HG03469 (cell line): ENCODE measurements around the gene CACNA1C.
"Not testable (repeated sequence)": the region's sequence is repeated elsewhere in the genome, so short reads cannot be mapped to it uniquely, and the experiment has no call there.

Source experiments
- ATAC-seq: cut with Tn5 transposase; IDR thresholded peaks from one replicate; pipeline ENCODE4 v1.9.1; 2021; ENCODE audit warnings: mild to moderate bottlenecking, moderate library complexity, moderate number of reproducible peaks; ENCODE audit not compliant: unreplicated experiment

CACNA1C gene

DNA sequence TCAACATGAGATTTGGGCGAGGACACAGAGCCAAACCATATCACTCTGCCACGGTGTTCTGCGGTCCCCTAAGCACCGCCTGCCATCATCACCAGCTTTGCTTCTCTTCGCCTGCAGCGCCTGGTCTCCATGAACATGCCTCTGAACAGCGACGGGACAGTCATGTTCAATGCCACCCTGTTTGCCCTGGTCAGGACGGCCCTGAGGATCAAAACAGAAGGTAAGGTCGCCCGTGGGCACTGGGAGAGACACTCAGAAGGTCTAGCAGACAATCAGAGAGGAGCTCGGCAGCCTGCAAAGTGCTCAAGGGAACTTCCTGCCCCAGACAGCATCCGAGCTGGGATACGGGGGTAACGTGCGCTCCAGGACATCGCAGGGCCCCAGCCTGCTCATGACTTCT, 616.0 kb downstream of the CACNA1C start:
- ATAC-seq: no peak

DNA sequence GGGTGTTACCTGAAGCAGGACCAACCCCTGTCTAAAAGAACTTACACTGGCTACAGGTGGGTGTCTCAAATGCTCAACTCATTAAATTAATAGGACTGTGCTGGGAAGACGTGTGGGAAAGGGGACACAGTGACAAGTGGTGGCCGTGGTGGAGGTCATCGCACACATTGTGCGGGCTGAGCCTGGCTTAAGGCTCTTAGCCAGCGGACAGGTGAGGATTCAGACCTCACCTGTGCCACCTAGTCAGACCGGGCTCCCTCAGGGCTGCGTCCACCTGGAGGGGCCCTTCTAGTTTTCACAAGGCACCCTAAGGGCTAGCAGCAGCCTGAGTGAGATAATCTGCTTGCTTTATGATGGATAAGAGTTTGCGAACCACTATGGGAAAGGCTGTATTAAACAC, 616.8 kb downstream of the CACNA1C start:
- ATAC-seq: no peak

DNA sequence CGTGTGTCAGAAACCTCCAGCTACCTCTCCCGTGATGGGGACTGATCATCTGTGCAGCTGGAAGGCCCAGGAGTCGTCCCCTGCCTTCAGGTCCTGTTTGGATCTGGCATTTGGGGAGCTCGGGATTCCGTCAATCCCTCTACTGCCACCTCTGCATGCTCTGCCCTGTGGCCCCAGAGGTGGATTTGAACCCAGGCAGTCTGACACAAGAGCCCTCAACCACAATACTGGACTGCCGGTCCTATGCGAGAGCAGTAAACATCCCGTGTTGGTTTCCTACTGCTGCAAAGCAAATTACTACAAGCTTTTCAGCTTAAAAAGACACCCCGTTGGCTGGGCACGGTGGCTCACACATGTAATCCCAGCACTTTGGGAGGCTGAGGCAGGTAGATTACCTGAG, 620.1 kb downstream of the CACNA1C start:
- ATAC-seq: no peak

DNA sequence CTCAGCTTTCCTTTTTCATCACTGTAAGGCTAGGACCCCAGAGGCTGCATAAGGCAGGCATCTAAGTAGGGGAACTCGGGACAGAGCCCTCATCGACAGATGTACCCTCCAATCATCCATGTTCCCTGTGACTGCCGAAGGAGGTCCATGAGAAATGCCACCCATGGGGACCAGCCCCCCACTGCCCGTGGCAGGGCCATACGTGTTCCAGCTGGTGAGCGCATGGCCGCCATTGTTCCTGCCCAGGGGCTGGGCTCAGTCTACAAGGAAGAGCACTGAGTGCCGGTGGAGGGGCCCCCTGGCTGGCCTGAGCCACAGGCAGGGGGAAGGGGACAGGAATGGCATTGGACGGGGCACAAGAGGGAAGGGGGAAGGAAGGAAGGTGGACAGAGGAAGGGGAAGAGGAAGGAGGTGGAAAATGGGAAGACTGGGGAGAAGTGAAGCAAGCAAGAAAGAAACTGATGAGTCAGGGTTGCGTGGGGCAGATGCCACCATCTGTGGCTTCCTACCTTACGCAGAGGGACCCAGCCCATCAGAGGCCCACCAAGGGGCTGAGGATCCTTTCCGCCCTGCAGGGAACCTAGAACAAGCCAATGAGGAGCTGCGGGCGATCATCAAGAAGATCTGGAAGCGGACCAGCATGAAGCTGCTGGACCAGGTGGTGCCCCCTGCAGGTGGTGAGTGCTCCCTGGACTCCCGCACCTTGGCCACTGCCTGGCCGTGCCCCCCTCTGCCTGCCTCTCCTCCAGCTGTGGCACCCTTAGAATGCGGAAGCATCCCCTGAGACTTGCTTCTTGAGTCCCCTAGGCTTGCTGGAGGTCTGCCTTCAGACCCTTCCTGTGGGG, 621.4 kb downstream of the CACNA1C start:
- no peak for ATAC-seq

DNA sequence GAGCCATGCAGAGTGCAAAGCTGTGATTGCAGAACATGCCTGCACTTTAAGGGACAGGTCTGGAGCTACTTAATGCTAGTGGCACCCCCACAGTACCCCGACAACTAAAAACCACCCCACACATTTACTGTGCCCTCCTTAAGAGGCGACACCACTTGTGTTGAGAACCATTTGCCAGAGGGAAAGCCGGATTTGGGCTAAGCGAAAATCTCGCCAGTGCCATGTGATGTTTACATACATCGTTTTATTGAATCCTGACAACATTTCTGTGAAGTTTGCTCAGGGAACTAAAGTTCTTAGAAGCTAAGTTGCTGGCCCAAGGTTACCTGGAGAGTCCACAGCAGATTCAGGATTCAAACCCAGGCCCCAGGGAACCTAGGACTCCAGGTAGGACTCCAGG, 623.0 kb downstream of the CACNA1C start:
- no peak for ATAC-seq

DNA sequence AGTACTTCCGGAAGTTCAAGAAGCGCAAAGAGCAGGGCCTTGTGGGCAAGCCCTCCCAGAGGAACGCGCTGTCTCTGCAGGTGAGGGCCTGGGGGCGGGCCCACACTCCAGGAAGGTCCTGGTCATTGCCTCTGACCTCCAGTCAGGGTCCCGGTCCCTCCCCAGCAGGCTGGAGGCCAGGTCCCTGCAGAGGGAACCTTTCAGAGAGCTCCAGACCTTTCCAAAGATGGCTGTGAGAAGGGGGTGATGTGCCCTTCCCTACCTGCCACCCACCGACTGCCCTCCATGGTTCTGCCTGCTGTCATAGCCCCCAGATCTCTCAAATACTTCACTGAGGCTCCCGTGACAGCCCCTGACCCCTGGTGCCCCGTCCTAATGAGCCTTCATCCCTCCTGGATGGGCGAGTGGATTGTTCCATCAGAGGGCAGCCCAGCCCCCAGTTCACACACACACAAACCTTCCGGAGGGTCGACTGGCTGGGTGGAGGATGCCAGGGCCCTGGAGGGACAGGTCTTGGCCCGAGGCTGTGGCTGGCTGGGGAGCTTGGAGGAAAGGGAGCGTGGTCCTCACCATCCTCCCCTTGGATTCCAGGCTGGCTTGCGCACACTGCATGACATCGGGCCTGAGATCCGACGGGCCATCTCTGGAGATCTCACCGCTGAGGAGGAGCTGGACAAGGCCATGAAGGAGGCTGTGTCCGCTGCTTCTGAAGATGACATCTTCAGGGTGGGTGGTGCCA, 624.5 kb downstream of the CACNA1C start:
- no peak for ATAC-seq

DNA sequence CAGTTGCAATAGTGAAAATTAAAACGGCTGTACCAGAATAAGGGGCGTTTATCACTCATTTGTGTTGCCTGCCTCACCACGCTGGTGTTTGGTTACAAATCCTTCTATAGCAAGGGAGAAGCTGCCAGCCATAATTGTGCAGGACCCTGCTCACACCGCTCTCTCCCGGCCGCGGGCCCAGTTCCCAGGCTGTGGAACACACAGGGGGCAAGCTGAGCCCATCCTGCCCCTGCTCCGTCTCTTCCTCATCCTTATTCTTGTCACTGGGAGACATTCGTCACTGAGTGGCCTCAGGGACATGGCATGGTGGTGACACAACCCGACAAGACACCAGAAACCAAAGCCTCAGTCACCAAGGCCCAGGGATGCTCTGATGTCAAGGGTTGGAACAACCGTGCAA, 625.6 kb downstream of the CACNA1C start:
- ATAC-seq: no peak

DNA sequence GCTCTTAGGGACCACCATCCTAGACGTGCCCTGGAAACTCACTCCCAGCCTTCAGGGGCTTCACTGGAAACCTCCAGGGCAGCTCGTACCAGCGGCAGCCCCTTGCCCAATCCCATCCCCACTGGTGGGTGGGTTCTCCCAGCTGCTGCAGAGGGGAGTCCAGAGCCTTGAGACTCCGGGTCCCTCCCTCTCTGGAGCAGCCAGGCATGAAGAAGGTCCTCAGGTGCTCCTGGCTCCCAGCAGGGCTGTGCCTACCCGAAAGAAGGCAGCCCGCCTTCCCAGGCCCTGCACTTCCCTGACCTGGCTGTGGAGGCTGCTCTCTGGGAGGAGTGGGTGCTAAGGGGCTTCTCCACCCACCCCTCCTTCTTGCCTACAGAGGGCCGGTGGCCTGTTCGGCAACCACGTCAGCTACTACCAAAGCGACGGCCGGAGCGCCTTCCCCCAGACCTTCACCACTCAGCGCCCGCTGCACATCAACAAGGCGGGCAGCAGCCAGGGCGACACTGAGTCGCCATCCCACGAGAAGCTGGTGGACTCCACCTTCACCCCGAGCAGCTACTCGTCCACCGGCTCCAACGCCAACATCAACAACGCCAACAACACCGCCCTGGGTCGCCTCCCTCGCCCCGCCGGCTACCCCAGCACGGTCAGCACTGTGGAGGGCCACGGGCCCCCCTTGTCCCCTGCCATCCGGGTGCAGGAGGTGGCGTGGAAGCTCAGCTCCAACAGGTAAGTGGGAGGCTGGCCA, 626.5 kb downstream of the CACNA1C start:
- ATAC-seq: no peak

DNA sequence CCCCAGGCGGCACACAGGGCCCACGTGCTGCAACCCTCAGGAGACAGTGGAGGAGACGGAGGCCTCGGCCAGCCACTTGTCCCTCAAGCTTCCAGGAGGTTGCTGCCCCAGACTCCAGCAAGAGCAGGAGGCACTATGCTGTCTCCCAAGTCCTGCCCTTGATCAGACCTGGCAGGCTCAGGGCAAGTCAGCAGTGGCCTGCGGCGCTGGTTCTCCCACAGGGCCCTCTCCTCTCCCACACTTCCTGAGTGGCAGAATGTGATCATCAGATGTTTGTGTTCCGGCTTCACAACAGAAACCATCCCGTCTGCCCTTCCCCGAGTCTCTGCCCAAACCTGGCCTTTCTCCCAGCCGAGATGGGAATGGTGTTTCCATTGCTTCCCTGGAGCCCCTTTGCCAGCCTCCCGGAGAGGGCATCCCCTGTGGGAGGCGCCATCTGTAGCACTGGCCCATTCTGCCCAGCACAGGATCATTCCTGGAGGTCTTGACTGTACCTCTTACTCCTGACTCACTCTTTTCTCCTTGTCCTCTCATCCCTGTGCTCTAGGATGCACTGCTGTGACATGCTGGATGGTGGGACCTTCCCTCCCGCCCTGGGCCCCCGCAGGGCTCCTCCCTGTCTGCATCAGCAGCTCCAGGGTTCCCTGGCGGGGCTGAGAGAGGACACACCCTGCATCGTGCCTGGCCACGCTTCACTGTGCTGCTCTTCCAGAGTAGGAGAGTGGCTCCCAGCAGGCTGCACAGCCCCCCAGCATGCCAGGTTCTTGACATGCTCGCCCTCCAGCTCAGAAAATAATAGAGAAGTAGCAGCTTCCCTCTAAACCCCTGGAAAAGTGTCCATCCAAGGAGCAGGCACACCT, 627.3 kb downstream of the CACNA1C start:
- no peak for ATAC-seq

DNA sequence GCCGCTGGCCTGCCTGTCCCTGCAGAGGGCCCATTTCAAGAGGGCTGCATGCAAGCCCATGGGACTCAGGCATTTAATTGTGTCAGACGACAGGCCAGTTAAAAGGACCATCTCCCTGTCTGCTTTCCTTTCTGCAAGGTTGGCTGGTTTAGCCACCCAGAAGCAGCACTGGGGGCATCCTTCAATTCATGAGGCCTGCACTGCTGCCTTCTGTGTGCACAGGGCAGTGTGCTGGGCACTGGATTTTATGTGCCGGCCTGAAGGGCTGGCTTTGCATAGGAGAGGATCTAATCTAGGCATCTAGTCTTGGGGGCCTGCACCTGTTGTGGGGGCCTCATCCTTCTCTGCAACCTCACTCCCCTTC, 627.9 kb downstream of the CACNA1C start:
- no peak for ATAC-seq

DNA sequence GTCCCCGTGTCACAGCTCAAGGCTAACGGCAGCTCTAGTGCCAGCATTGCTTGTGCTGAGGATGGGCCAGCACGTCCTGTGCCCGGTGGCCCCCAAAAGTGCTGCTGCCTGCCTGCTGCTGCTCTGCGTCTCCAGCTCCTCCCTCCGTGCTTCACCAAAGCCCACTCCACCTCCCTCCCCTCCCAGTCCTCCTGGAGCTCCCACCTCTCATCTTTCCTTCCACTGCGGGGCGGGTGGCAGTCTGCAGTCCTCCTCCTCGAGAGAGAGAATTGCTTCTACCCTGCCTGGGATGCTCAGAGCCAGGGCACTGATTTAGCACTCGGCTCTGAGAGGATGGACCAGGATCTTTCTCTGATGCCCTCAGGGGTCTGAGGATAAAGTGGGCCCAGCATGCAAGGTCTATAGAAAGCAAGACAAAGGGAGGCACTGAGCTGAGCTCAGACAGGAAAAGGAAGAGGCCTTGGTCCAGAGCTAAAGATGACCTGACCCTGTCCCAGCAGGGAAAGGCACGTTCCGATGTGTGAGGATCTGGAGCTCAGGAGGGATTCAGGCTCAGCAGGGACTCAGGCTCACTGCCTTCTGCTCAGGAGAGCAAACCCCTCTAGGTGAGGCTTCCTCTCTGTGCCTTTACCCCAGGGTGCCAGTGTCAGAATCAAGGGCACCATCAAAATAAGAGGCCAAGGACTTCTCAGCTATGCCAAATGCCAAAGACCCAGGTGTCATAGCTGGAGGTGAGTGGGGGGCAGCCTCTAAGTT, 628.8 kb downstream of the CACNA1C start:
- ATAC-seq: no peak

DNA sequence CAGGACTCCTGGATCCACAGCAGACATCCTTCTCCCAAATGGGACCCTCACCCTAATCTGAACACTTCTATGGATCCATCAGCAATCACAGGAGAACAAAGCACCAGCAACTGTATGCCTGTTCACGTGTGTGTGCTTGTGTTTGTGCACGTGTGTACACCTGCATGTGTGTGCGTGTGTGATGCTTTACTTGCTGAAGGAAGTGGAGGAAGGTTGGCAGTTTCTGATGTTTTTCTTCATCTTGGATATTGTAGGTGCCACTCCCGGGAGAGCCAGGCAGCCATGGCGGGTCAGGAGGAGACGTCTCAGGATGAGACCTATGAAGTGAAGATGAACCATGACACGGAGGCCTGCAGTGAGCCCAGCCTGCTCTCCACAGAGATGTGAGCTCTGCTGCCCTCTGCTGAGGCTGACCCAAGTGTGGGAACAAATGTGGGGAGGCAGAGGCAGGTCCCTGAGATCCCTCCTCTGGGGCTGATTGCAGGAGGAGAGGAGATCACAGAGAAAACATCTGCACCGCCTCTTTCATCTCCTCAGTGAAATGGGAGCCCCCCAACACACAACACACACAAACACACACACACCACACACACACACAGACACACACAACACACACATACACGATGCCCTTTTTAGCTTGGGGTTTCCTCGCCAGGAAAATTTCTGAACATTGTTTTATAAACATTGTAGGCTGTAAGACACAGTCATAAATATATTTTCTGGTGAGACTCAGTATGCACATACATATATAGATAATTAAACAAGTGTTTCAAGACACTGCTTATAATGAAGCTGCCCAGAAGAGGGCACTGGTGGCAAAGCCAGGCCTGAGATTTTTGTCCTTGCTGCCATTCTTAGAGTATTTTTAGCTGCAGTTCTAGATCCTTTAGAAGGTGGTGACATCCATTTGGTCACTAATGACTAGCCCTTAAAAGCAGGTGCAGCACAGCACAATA, 629.8 kb downstream of the CACNA1C start:
- ATAC-seq: no peak

DNA sequence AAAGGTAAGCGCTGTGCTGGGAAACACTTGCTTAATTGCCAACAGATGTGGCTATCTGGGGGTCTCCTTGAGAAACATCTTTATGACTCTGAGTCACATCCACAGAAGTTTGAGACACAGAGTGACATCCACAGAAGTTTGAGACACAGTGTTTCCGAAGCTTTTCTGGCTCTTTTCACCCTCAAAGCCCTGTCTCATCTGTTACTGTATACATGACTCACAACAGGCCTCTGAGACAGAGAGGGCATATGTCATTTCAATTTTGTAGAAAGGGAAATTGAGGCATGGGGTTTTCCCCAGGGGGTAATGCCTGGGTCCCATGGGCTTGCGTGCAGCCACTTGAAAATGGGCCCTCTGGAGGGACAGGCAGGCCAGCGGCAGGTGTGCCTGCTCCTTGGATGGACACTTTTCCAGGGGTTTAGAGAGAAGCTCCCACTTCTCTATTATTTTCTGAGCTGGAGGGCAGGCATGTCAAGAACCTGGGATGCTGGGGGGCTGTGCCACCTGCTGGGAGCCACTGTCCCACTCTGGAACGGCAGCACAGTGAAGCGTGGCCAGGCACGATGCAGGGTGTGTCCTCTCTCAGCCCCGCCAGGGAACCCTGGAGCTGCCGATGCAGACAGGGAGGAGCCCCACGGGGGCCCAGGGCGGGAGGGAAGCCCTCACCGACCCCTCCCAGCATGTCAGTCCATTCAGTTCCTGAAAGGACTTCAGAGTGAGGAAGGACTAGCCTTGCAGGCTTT, 630.7 kb downstream of the CACNA1C start:
- ATAC-seq: no peak

DNA sequence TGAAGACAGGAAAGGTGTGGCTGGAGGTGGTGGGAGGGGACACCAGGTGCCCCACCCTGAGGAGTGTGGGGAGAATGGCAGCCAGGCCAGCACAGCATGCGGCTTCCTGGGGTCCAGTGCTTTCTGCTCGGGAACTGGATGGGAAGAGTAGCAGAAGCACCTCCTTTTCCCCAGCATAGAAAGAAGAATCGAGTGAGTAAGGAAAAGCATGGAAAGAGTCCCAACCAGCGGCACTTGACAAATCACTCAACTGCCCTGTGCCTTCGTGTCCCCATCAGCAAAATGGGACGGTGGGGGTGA, 631.2 kb downstream of the CACNA1C start:
- not testable (repeated sequence) for ATAC-seq

DNA sequence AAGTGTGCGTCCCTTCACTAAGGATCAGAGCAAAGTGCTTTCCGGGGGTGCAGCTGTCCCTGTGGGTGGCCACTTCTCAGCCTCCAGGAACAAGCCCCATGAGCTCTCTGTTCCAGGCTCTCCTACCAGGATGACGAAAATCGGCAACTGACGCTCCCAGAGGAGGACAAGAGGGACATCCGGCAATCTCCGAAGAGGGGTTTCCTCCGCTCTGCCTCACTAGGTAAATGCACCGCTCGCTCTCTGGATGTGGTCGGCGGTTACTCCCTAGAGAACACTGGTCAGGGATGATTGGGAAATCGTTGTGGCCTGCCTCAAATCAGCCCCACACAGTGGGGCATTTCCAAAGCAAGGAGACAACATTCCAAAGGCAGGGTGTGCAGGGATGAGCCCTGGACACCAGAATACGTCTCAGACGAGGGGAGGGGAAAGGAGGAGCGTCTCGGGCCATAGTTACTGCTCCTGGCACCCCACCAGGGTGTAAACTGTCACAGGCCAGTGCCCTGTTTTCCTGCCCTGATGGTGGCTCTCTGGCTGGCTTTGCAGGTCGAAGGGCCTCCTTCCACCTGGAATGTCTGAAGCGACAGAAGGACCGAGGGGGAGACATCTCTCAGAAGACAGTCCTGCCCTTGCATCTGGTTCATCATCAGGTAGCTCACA, 633.0 kb downstream of the CACNA1C start:
- not testable (repeated sequence) for ATAC-seq

DNA sequence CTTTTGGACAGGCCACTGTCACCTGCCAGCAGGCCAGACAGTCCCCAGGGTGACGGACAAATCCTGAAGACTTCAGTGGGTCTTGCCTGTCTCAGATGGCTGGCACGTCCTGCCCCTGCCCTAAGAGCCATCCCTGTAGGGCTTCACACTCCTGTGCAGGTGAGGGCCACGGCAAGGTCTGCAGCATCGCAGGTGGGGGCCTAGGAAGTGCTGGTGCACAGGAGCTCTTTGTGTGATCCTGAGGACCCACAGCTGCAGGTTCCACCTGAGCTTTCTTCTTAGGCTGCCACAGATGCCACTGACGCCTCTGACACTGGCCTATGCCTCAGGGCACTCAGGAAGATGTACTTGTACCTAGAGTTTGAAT, 633.5 kb downstream of the CACNA1C start:
- ATAC-seq: no peak

DNA sequence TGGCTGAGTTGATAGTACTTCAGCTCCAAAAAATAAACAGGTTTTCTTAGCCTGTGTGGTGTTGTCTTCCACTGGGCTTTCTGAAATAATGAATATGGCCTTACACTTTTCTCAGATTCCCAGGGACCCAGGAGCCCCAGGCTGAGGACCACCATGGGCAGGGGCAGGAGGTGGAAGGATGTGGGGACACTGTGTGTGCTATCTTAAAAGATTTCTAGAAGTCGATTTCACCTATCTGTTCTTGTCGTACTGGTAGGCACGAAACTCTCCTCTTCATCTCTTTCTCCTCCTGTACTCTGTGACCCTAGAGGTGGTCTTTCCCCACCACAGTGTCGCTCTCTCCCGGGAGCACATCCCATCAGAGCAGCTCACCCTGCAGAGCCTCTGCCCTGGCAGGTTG, 634.3 kb downstream of the CACNA1C start:
- no peak for ATAC-seq

DNA sequence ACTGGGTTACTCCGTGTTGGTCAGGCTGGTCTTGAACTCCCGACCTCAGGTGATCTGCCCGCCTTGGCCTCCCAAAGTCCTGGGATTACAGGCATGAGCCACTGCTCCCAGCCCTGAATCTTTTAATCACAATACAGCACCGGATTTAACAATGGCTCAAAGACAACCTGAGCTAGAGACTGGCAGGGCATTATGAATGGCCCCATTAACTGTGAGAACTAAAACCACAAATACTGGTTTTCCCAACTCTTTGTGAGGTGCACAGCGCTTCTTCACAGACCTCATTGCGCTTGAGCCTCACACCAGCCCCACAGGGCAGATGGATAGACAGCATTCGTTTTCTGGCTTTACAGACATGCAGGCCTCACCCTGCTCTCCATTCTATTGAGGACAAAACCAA, 634.9 kb downstream of the CACNA1C start:
- ATAC-seq: no peak
